K562 (cell line): ENCODE data around the gene B3GLCT. TPM values are rescaled to one million over a fixed set of nuclear protein-coding genes. Genes with fewer than 3 reads are reported as not detected.

Source experiments
- CREB5 ChIP-seq: fragments of 250-450 bp; sonication (Bioruptor Pico); IDR thresholded peaks from 2 replicates; pipeline ENCODE4 v1.5.0; 2020; ENCODE audit warnings: mild to moderate bottlenecking
- MGA ChIP-seq: fragments of 450-650 bp; IDR thresholded peaks from 2 replicates; pipeline ENCODE4 v1.6.1; 2016; ENCODE audit warnings: mild to moderate bottlenecking, moderate library complexity
- polyA plus RNA-seq, 8 experiments: library from polyadenylated mRNA; depleted of rRNA in 4 of 8; stranded (reverse) in 5 of 8; unstranded in 3 of 8; fragments of >200 nt; fragmentation: Nextera tagmentation in 2 of 8; fragmentation: Illumina TruSeq in 1 of 8; extraction: Ambion mirVana in 2 of 8; extraction: Trizol in 1 of 8; gene quantifications; 2 replicates each; pipeline versions ENCODE4 v1.2.1 to v1.2.3, GENCODE V29; 2011 to 2014; ENCODE audit warnings: inconsistent platforms in 1 of 8, missing spikeins in 1 of 8
- total RNA-seq, 7 experiments: library from RNA; depleted of rRNA in 6 of 7; stranded (reverse); fragments of >200 nt in 6 of 7; fragmentation: Illumina TruSeq in 2 of 7; extraction: Trizol in 2 of 7; gene quantifications; 2 replicates each; pipeline versions ENCODE4 v1.2.1 to v1.2.3, GENCODE V29; 2011 to 2021; ENCODE audit warnings: low replicate concordance in 1 of 7

The B3GLCT gene
- total and polyA plus RNA-seq, 9 of the 15 experiments (the other 6 are each of a cell fraction or from before 2014, with no cell fraction given) = 1.1 to 5.1 (median 2.9) TPM

- TF ChIP-seq MGA (no peak), CREB5 (CRISPR knock-in tag) (no peak)
- TF ChIP-seq, all 486 proteins: peak for 0
Measured at GRCh38 chr13:31191748-31192147, 8.0 kb upstream of the B3GLCT start (continued).
